A673 (cell line): ENCODE data around the gene USP34.

Experiments
- EZH2 ChIP-seq: fragments of 200-600 bp; sonication (generic); IDR thresholded peaks from 2 replicates; pipeline ENCODE4 v1.6.1; 2017; ENCODE audit warnings: borderline replicate concordance, low read depth, mild to moderate bottlenecking, mixed read lengths, antibody characterized with exemption, low read length; ENCODE audit not compliant: poor library complexity, severe bottlenecking
- TF ChIP-seq, protein P1 (sequence below): fragments of 300-800, 200-600 bp; sonication (generic); conservative IDR thresholded peaks from 2 replicates; pipeline ENCODE4 v1.5.1; 2017; ENCODE audit warnings: low read depth, mild to moderate bottlenecking, antibody characterized with exemption, low read length, moderate library complexity, mixed read lengths

GRCh38 chr2:61326423-61326822 lies 144.5 kb downstream of the USP34 start:
- TF ChIP-seq, protein P1, sequence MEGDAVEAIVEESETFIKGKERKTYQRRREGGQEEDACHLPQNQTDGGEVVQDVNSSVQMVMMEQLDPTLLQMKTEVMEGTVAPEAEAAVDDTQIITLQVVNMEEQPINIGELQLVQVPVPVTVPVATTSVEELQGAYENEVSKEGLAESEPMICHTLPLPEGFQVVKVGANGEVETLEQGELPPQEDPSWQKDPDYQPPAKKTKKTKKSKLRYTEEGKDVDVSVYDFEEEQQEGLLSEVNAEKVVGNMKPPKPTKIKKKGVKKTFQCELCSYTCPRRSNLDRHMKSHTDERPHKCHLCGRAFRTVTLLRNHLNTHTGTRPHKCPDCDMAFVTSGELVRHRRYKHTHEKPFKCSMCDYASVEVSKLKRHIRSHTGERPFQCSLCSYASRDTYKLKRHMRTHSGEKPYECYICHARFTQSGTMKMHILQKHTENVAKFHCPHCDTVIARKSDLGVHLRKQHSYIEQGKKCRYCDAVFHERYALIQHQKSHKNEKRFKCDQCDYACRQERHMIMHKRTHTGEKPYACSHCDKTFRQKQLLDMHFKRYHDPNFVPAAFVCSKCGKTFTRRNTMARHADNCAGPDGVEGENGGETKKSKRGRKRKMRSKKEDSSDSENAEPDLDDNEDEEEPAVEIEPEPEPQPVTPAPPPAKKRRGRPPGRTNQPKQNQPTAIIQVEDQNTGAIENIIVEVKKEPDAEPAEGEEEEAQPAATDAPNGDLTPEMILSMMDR: no peak
- TF ChIP-seq EZH2: no peak
